Ectodermal cell (in vitro differentiated cells): Measurements from ENCODE around the gene PPP2R2D.
"Not testable (repeated sequence)": the region's sequence is repeated elsewhere in the genome, so short reads cannot be mapped to it uniquely, and the experiment has no call there.

Experiments
- H3K27ac ChIP-seq: 2 replicates; pipeline ENCODE4 v1.7.0; 2013; ENCODE audit warnings: mild to moderate bottlenecking, low read depth, low read length; ENCODE audit not compliant: insufficient read depth, poor library complexity, severe bottlenecking
- H3K27me3 ChIP-seq: 2 replicates; pipeline ENCODE4 v1.7.0; 2013; ENCODE audit warnings: mild to moderate bottlenecking, low read length; ENCODE audit not compliant: insufficient read depth, control insufficient read depth, poor library complexity, severe bottlenecking
- H3K36me3 ChIP-seq: one replicate; pipeline ENCODE4 v1.7.0; 2013; ENCODE audit warnings: low read length; ENCODE audit not compliant: control insufficient read depth, insufficient read depth
- H3K4me1 ChIP-seq: one replicate; pipeline ENCODE4 v1.7.0; 2013; ENCODE audit warnings: low read length; ENCODE audit not compliant: control insufficient read depth, insufficient read depth
- H3K4me3 ChIP-seq: 2 replicates; pipeline ENCODE4 v1.7.0; 2013; ENCODE audit warnings: low read depth, low read length, control low read depth; ENCODE audit not compliant: insufficient read depth
- H3K9me3 ChIP-seq: 2 replicates; pipeline ENCODE4 v1.7.0; 2013; ENCODE audit warnings: mild to moderate bottlenecking, low read length, moderate library complexity; ENCODE audit not compliant: control insufficient read depth
- WGBS, 2 experiments: methylation state at CpG; one replicate each; pipeline ENCODE4 v1.1.7; 2013; ENCODE audit warnings: missing lambda C conversion rate in 2 of 2; 5-methylcytosine and 5-hydroxymethylcytosine counted together

The PPP2R2D gene

DNA sequence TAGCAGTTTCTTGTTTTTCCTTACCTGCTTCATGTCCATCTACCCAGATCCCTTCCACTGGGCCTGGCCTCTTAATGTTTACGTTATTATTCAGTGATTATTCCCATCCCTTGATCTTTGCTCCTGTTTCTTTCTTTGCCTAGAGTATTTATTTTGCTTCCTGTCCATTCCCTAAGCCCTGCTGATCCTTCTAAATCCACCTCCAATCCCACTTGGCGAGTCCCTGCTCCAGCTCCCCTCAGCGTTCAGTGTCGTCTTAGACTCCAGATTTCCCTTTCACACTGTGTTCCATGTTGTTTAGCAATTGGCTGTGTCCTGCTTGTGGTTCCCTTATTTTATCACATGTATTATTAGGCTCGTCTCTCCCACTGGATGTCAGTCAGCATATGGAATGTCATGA is 7.3 kb downstream of the PPP2R2D start:
- 89 to 95% methylated on average over 5 of the region's 5 CpGs for WGBS, 2 experiments
- H3K36me3 ChIP-seq = peaks cover 6% of the 10 kb centered on the region
- no peaks in the 10 kb centered on the region for H3K27me3 ChIP-seq
- no peak overlapping the region for H3K27ac ChIP-seq
- H3K4me3 ChIP-seq = no peak overlapping the region
- no peaks in the 10 kb centered on the region for H3K4me1 ChIP-seq
- H3K9me3 ChIP-seq = no peaks in the 10 kb centered on the region

GRCh38 chr10:131909014-131909808 is 8.4 kb downstream of the PPP2R2D start:
- H3K9me3 ChIP-seq = no peaks in the 10 kb centered on the region
- H3K4me3 ChIP-seq = no peak overlapping the region
- 81 to 83% methylated on average over 7 of the region's 8 CpGs for WGBS, 2 experiments
- H3K27me3 ChIP-seq = no peaks in the 10 kb centered on the region
- no peaks in the 10 kb centered on the region for H3K4me1 ChIP-seq
- peaks cover 6% of the 10 kb centered on the region for H3K36me3 ChIP-seq
- no peak overlapping the region for H3K27ac ChIP-seq

DNA sequence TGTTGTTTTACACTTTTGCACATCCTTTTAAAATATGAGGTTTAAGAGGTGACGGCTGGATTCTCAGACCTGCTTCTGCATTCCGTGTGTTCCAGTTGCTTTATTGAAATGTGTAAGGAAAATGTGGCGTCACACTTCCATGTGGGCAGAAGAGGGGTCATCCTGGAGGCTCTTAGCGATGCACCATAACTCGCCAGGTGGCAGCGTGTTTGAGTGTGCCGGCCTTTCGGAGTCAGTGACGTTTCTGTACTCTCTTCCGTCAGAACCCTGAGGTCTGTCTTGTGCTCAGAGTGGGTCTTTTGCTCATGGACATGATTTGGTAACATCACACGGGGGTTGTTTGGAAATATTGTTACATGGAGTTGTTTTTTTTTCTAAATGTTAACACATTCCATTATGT is 9.1 kb downstream of the PPP2R2D start:
- no peaks in the 10 kb centered on the region for H3K27me3 ChIP-seq
- no peak overlapping the region for H3K4me3 ChIP-seq
- no peaks in the 10 kb centered on the region for H3K4me1 ChIP-seq
- H3K36me3 ChIP-seq = peaks cover 6% of the 10 kb centered on the region
- no peak overlapping the region for H3K27ac ChIP-seq
- H3K9me3 ChIP-seq = no peaks in the 10 kb centered on the region
- WGBS, 2 experiments = 96 to 97% methylated on average over 10 of the region's 11 CpGs

DNA sequence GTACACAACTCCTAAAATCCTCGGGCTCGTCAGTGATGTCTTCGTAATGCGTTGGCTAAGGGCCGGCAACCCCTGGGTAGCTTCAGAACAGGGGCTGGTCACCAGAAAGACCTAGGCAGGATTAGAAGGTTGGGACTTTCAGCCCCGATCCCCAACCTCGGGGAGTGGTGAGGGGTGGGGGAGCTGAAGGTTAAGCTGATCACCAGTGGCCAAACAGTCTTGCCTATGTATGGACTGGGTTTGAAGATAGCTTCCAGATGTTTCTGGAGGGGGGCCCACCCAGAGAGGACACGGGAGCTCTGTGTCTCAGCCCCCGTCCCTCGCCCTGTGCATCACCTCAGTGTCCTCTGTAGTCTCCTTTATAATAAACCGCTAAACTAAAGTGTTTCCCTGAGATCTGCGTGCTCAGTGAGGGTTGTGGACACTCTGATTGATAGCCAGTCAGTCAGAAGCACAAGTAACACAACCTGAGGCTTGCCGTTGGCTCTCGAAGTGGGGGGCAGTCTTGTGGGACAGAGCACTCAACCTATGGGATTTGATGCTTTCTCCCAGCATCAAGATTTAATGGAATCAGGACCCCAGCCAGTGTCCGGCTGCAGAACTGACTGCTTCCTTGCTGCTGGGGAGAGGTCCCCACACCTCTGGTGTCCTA is 10.0 kb downstream of the PPP2R2D start:
- no peak overlapping the region for H3K4me3 ChIP-seq
- peaks cover 6% of the 10 kb centered on the region for H3K36me3 ChIP-seq
- H3K27me3 ChIP-seq = no peaks in the 10 kb centered on the region
- H3K4me1 ChIP-seq = no peaks in the 10 kb centered on the region
- 93 to 95% methylated on average over 15 of the region's 15 CpGs for WGBS, 2 experiments
- H3K9me3 ChIP-seq = no peaks in the 10 kb centered on the region
- H3K27ac ChIP-seq = no peak overlapping the region

- Histone ChIP-seq H3K9me3 (no peaks in the 10 kb centered on the region), H3K36me3 (peaks cover 6% of the 10 kb centered on the region), H3K27me3 (no peaks in the 10 kb centered on the region), H3K4me1 (no peaks in the 10 kb centered on the region), H3K4me3 (no peak overlapping the region), H3K27ac (no peak overlapping the region)
- 94 to 96% methylated on average over 9 of the region's 9 CpGs for WGBS, 2 experiments
Measured at GRCh38 chr10:131911451-131911850, 10.6 kb downstream of the PPP2R2D start.

DNA sequence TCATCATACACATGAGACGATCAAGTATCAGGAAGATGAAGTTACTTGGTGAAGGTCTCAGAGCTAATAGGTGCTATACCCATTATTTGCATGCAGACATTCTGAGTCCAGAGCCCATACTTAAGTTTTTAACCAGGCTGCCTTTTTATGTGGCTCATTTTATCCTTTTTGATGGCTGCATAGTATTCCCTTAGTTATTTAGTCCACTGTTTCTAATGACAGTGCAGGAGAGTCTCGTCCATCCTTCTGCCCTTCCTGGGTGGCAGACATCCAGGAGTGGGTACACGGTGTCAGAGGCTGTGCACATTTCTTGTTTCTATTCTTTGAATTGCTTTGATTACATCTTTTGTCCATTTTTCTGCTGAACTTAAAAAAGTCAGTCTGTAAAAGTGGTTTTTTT is 11.8 kb downstream of the PPP2R2D start:
- Histone ChIP-seq H3K4me1 (no peaks in the 10 kb centered on the region), H3K36me3 (peaks cover 6% of the 10 kb centered on the region), H3K27ac (no peak overlapping the region), H3K9me3 (no peaks in the 10 kb centered on the region), H3K27me3 (no peaks in the 10 kb centered on the region), H3K4me3 (no peak overlapping the region)
- 97 to 98% methylated on average over 3 of the region's 3 CpGs for WGBS, 2 experiments

DNA sequence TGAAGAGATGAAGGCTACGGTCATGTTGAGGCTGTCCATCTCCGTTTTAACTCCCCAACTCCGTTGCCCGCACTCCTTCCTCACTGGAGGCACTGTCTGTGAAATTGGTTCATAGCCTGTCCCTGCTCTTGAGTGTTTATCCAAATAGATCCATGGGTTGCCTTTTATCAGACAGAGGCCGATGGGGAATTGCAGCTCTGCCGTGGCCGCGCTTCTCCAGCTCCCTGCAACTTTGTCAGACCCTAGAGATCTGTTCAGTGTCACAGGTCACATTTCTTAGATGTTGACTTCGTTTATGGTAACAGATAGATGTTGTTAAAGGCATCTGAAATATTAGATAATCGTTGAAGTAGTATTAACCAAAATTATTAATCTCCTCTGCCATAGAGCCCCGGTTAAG is 14.7 kb downstream of the PPP2R2D start:
- no peak overlapping the region for H3K4me3 ChIP-seq
- H3K36me3 ChIP-seq = peaks cover 6% of the 10 kb centered on the region
- H3K4me1 ChIP-seq = no peaks in the 10 kb centered on the region
- H3K27ac ChIP-seq = no peak overlapping the region
- H3K27me3 ChIP-seq = no peaks in the 10 kb centered on the region
- 92 to 96% methylated on average over 9 of the region's 11 CpGs for WGBS, 2 experiments
- no peaks in the 10 kb centered on the region for H3K9me3 ChIP-seq

GRCh38 chr10:131915990-131916766 is 15.4 kb downstream of the PPP2R2D start:
- Histone ChIP-seq H3K36me3 (peaks cover 6% of the 10 kb centered on the region), H3K4me3 (no peak overlapping the region), H3K9me3 (no peaks in the 10 kb centered on the region), H3K27me3 (no peaks in the 10 kb centered on the region), H3K4me1 (no peaks in the 10 kb centered on the region), H3K27ac (no peak overlapping the region)
- 96% methylated on average over 19 of the region's 19 CpGs for WGBS, 2 experiments

DNA sequence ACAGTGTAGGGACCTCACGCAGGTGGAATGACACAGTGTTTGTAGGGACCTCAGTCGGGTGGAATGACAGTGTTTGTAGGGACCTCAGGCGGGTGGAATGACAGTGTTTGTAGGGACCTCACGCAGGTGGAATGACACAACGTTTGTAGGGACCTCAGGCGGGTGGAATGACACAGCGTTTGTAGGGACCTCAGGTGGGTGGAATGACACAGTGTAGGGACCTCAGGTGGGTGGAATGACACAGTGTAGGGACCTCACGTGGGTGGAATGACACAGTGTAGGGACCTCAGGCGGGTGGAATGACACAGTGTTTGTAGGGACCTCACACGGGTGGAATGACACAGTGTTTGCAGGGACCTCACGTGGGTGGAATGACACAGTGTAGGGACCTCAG is 16.0 kb downstream of the PPP2R2D start:
- not testable (repeated sequence) for H3K4me3 ChIP-seq, H3K27ac ChIP-seq, H3K36me3 ChIP-seq, H3K27me3 ChIP-seq, H3K4me1 ChIP-seq, H3K9me3 ChIP-seq
- WGBS, 2 experiments = 95 to 96% methylated on average over 8 to 9 of the region's 11 CpGs

DNA sequence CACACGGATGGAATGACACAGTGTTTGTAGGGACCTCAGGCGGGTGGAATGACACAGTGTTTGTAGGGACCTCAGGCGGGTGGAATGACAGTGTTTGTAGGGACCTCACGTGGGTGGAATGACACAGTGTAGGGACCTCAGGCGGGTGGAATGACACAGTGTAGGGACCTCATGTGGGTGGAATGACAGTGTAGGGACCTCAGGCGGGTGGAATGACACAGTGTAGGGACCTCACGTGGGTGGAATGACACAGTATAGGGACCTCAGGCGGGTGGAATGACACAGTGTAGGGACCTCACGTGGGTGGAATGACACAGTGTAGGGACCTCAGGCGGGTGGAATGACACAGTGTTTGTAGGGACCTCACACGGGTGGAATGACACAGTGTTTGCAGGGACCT is 16.7 kb downstream of the PPP2R2D start:
- not testable (repeated sequence) for H3K9me3 ChIP-seq, H3K36me3 ChIP-seq, H3K4me1 ChIP-seq, H3K27ac ChIP-seq, H3K27me3 ChIP-seq, H3K4me3 ChIP-seq
- WGBS, 2 experiments = 91 to 95% methylated on average over 9 of the region's 11 CpGs
